Activated CD4-positive, alpha-beta T cell treated with anti-CD3 and anti-CD28 coated beads, Interleukin-2, amount 50 U/mL, for 4 hours (primary cell): ENCODE measurements around the gene WDR86.
A peak's percentile ranks its signal among the peaks of the same experiment; 100 is the strongest.

Source experiments
- DNase-seq, 2 experiments: peaks; one replicate each; pipeline ENCODE4 v3.0.0-alpha.2; 2020

WDR86 gene

DNA sequence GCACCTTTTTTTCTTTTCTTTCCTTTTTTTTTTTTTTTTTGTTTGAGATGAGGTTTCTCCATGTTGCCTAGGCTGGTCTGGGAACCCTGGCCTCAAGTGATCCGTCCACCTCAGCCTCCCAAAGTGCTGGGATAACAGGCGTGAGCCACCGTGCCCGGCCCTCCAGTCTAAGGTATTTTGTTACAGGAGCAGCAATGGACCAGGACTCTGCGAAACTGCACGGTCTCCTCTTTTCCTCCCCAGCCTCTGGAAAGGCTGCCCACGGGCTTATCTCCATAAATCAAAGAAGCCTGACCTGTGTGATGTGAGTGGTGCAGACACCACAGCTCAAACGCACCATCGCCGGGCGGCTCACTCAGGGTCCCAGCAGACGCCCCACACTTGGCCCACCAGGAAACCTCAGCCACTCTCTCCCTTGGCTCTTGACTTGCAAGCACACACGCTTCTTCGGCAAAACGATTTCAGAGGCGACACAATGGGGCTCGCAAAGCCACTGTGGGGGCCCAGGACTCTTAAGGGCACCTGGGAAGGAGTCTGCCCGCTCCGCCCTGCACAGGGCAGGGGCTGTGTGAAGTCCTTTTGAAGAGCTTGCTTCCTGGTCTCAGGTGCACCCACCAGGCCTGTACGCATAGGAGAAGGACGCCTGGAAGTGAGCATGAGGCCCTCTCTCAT is 20.6 kb downstream of the WDR86 start:
- DNase-seq = no peak

- DNase-seq = no peak
Observed at GRCh38 chr7:151388430-151388829, 21.4 kb downstream of the WDR86 start.

GRCh38 chr7:151388007-151388297 is 21.9 kb downstream of the WDR86 start:
- DNase-seq = no peak

- no peak for DNase-seq
Observed at GRCh38 chr7:151387161-151388006, 22.5 kb downstream of the WDR86 start.

GRCh38 chr7:151386301-151387160 is 23.3 kb downstream of the WDR86 start:
- DNase-seq = no peak

DNA sequence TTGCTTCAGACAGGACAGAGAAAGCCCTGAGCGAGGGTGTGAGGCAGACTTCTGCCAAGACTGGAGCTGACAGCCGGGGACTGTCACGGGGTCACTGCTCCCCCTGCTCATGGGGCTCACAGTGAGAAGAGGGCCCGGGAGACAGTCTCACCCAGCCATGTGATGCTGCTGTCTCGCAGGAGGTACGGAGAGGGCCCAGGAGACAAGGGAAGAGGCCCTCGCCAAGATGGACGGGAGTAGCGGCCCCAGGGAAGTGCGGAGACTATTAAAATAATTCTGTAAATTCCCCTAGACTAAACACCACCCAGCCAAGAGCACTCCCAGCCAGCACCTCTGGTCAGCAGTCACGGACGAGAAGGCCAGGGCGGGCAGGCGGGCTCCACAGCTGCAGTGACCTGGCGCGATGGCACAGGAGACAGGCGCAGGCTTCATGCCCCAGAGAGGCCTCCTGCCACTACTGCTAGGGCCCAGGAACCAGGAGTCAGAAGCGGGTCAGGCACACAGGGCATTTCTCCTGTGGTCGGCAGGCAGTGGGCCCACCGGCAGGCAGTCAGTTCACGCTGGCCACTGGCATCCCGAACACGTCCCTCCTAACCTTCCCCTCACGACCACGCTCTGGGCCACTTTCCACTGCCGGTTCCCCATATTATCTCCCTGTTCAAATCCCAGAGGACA is 24.1 kb downstream of the WDR86 start:
- no peak for DNase-seq

DNA sequence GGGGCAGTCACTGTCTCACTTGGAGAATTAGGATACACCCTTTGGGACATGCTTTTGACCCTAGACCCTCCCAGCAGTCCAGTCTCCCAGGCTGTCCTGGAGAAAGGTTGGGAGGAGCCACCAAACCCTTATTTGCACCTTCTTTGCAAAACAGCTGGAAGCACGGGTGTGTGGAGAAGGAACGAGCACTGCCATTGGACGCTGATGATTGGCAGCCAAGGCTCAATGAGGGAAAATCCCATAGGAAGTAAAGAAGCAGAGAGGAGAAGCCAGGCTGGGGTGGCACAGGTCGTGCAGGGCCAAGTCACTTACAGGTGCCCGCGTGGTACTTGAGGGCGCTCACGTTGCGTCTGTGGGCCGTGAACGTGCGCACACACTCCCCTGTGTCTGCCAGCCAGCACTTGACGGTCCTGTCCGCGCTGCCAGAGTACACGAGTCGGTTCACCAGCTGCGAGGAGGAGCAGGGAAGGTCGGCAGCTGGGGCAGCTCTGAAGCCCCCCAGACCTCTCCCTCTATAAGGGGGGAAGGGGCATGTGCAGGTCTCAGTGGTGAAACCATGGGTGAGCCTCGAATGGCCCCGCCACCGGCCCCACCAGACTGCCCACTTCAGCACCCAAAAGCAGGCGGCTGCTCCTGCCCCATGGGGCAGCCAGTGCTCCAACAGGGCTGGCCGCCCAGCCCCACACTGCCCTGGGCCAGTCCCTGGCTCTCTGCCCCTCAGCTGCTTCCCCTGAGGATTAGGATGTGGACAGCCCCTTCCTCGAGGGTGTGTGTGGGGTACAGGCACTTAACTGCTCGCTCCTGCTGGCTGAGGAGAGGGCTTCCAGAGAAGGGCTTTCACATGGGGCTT is 24.8 kb downstream of the WDR86 start:
- DNase-seq = no peak

DNA sequence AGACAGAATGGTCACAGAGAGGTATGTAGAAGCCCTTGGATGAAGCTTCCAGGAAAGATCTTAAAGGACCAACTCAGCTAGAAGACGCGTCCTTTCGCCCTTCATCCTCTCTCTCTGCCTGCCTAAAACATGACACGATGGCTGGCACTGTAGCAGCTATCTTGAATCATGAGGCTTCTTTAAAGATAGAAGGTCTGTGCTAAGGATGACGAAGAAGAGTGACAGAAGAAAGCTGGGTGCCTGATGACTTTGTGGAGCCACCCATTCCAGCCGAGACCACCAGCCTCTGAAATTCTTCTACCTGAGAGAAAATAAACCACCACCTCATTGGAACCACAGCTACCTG is 25.5 kb downstream of the WDR86 start:
- DNase-seq = no peak

DNA sequence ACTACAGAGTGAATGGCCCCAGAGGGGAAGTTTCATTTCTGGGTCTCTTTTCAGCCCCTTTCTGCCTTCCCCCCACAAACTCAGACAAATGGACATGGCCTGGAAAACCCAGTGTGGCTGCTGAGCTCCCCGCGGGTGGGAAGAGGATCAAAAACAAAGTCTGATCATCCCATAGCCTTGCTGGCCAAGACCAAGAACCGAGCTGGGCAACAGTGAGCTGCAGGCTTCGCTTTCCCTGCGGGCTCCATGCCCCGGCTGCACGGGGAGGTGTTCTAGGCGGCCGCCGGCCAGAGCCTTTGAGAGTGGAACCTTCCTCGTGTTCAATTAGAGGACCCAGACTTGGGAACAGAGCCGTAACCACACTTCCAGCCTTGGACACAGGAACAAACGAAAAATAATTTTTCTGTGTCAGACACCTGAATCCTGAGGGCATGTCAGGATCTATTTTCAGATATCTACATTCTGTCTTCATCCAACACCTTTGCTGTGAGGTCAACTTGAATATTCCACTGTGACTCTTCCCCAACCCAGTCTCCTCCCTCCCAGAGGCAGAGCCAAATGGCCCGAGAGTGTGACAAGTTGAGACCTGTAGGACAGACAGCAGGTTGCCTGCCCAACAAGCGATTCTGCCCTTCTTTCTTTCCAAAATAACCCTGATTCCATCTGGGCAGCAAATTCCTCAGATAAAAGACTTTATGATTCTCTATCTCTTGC is 26.0 kb downstream of the WDR86 start:
- DNase-seq = no peak

GRCh38 chr7:151382079-151382885 is 27.6 kb downstream of the WDR86 start:
- peak; percentile 3 to 13 for DNase-seq

DNA sequence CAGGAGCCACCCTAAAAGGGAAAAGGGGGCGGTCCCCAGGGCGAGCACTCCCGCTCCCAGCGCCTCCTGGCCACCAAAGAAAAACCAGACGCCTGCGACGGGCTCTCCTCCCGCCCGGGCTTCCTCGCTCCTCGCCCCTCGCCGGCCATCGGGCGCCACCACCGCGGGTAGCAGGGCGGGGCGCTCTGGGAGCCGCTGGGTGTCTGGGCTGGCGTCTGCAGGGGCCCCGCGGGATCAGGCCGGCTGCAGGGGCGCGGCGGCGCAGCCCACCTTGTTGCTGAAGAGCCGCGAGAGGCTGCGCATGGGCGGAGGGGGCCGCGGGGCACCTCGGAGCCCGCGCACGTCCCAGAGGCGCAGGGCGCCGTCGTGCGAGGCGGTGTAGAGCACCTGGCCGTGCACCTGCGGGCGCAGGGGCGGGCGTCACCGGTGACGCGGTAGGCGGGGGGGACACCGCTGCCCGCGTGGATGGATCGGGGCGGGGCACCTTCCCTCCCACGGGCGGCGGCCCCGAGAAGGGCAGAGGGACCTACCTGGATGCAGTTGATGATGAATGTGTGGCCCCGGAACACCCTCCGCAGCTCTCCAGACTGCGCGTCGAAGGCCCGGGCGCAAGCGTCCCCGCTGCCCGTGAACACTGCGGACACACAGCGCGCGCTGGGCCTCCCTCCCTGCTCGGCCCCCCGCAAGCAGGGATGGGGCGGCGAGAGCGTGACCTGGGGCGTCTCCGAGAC is 28.3 kb downstream of the WDR86 start:
- DNase-seq = peak; percentile 36 to 44

DNA sequence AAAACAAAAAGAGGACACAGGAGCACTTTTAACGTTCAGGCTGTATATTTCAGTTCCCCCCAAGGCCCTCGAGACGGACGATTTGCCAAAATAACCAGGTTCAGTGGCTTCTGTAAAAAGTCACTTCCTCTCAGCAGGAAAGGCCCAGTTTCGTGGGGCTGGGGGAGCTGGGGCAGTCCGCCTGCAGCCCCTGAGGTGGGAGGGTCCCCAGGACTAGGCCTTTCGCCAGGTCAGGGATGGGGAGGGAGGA is 28.8 kb downstream of the WDR86 start:
- no peak for DNase-seq

DNA sequence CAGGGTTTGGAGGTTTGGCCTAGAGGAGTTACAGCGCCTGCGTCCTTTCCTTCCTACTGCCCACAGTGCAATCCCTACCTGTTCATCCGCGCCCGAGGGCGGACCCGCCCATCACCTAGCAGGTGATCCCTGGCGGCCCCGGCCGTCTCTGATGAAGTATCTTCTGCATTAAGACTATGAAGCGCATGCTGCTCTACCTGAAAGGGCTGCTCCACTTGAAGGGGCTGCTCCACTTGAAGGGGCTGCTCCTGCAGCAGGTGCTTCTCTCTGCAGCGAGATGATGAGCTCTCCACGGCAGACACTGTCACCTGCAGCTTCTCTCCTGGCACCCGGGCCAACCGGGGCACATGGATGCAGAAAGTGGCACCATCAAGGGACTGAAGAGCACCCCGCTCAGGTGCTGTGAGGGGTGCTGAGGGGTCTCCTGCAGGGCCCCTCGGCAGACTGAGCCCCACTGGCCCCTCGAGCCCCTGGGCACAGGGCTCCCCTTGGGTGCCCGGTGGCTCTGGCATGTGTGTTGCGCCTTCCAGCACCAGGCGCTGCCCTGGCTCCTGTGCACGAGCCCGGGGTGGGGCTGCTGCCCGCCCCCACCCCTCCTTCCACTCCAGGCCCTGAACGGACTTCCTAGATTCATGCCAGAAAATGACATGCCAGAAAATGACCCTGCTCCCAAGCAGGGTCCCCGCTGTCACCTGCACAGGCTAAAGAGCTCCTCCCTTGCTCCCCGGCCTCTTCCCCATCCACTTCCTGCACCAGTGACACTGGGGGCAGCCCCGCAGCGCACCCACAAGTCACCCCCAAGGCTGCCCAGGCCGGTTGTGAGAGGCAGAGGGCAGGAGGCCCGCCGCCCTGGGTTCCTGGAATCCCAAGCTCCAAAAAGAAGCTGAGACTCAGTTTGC is 29.4 kb downstream of the WDR86 start:
- no peak for DNase-seq

GRCh38 chr7:151379534-151380198 is 30.2 kb downstream of the WDR86 start:
- DNase-seq = no peak

- DNase-seq = no peak
Observed at GRCh38 chr7:151379193-151379520, 30.7 kb downstream of the WDR86 start.

DNA sequence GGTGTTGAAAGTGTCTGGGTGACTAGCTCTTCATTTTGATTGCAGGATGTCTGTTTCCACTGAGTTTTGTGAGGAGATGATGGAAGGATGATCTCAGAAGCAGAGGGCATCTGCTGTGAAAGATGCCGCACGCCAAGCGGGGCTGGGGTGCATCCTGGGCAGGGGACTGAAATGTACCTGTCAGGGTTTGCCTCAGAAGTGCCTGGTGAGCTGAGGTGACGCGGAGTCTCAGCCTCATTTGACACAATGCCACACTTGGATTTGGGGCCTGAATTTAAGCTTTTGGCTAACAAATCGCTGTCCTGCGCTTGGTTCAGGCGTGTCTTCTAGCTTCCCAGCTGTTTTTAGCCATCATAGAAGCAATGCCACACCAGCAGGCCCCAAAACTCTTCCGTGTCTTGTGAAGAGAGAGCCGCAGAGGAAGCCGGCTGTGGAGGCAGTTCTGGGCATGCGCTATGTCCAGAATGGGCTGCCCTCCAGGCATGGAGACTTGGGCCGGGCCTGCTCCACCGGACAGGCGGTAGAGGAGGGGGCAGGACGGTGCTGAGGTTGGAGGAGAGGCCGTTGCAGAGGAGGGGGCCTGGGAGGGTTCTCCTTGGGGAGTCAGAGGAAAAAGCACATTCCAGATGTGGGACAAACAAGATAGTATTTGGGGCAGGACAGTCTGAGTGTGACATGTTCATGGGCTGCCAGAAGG is 31.2 kb downstream of the WDR86 start:
- DNase-seq = no peak

DNA sequence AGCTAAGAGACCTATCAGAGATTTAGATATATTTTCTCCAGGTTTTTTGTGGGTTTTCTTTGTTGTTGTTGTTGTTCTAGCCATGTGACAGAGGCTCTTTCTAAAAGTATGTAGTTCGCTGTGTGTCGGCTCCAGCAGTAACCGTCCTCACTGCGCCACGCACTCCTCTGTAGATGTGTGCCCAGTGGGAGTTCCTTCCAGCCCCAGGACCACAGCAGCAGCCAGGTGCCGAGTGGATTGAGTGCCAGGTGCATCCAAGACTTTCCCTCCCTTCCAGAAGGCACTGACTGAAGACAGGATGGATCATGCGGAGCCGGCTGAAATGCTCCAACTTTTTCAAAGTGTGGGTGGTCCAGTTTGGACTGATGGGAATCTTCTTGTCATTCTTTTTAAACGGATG is 31.8 kb downstream of the WDR86 start:
- no peak for DNase-seq

GRCh38 chr7:151377406-151377805 is 32.4 kb downstream of the WDR86 start:
- no peak for DNase-seq
